Loucy (cell line): ENCODE measurements around the gene UNC13D.

Experiments
- EZH2phosphoT487 ChIP-seq: fragments of 200-600 bp; IDR thresholded peaks from 2 replicates; pipeline ENCODE4 v1.6.1; 2018; ENCODE audit warnings: antibody characterized with exemption, mild to moderate bottlenecking, moderate library complexity, borderline replicate concordance
- TF ChIP-seq, protein P1 (sequence below): fragments of 200-600 bp; sonication (generic); conservative IDR thresholded peaks from 2 replicates; pipeline ENCODE4 v1.5.1; 2014; ENCODE audit warnings: mild to moderate bottlenecking, antibody characterized with exemption, low read length

- TF ChIP-seq, protein P1, sequence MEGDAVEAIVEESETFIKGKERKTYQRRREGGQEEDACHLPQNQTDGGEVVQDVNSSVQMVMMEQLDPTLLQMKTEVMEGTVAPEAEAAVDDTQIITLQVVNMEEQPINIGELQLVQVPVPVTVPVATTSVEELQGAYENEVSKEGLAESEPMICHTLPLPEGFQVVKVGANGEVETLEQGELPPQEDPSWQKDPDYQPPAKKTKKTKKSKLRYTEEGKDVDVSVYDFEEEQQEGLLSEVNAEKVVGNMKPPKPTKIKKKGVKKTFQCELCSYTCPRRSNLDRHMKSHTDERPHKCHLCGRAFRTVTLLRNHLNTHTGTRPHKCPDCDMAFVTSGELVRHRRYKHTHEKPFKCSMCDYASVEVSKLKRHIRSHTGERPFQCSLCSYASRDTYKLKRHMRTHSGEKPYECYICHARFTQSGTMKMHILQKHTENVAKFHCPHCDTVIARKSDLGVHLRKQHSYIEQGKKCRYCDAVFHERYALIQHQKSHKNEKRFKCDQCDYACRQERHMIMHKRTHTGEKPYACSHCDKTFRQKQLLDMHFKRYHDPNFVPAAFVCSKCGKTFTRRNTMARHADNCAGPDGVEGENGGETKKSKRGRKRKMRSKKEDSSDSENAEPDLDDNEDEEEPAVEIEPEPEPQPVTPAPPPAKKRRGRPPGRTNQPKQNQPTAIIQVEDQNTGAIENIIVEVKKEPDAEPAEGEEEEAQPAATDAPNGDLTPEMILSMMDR: no peak
- TF ChIP-seq EZH2phosphoT487: no peak
These were observed 21.4 kb downstream of the UNC13D start for GRCh38 chr17:75822800-75823166.
